Prostate gland (tissue), 2 donors: ENCODE results near the gene COL1A2.

ENCODE experiments used
- POLR2A ChIP-seq: fragments of 450-650 bp; IDR thresholded peaks from one replicate; pipeline ENCODE4 v1.6.1; 2016; ENCODE audit warnings: antibody characterized with exemption, mild to moderate bottlenecking
- POLR2AphosphoS5 ChIP-seq: sonication (generic); formaldehyde crosslinking; IDR thresholded peaks from one replicate; pipeline ENCODE4 v1.6.1; 2017; ENCODE audit warnings: antibody characterized with exemption
- TF ChIP-seq, protein P1 (sequence below), 4 experiments: fragments of 200-600 bp in 2 of 4; fragments of 450-650 bp in 2 of 4; sonication (generic) in 2 of 4; IDR thresholded peaks; 1 replicate in 3 of 4; 2 replicates in 1 of 4; pipeline ENCODE4 v1.5.1; 2016 to 2019; ENCODE audit warnings: antibody characterized with exemption in 4 of 4, mild to moderate bottlenecking in 2 of 4, moderate library complexity in 2 of 4

DNA sequence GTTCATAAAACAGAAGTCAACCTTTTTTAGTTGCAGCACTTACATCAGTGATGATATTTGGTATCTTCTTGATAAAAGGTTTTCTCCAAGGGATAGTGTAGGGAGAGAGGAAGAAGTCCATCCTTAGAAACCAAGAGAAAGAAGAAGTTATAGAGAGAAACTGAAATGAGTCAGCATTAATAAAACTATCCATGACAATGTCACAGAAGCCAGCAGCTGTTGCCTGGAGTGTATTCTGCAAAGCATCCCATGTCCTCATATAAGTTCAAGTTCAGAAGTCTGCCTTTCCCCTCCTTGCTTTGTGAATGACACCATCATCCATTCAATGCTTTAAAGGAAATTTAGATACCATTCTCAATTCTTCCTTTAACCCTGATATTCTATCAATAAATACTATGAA is 14.4 kb upstream of the COL1A2 start:
- TF ChIP-seq POLR2A, result no peak
- TF ChIP-seq, protein P1, sequence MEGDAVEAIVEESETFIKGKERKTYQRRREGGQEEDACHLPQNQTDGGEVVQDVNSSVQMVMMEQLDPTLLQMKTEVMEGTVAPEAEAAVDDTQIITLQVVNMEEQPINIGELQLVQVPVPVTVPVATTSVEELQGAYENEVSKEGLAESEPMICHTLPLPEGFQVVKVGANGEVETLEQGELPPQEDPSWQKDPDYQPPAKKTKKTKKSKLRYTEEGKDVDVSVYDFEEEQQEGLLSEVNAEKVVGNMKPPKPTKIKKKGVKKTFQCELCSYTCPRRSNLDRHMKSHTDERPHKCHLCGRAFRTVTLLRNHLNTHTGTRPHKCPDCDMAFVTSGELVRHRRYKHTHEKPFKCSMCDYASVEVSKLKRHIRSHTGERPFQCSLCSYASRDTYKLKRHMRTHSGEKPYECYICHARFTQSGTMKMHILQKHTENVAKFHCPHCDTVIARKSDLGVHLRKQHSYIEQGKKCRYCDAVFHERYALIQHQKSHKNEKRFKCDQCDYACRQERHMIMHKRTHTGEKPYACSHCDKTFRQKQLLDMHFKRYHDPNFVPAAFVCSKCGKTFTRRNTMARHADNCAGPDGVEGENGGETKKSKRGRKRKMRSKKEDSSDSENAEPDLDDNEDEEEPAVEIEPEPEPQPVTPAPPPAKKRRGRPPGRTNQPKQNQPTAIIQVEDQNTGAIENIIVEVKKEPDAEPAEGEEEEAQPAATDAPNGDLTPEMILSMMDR (IDR thresholded peaks at IDR 0.05), result no peak
- no peak for TF ChIP-seq POLR2AphosphoS5
